PC-9 (cell line): ENCODE measurements around the gene GALNT10.

Source experiments
- CTCF ChIP-seq: fragments of 200-600 bp; sonication (generic); conservative IDR thresholded peaks from 2 replicates; pipeline ENCODE4 v1.6.1; 2017; ENCODE audit warnings: mixed run types, antibody characterized with exemption, mild to moderate bottlenecking, moderate library complexity
- EZH2 ChIP-seq: fragments of 200-600 bp; sonication (generic); IDR thresholded peaks from 2 replicates; pipeline ENCODE4 v1.8.0; 2017; ENCODE audit warnings: antibody characterized with exemption, low read depth

- TF ChIP-seq CTCF = no peak
- no peak for TF ChIP-seq EZH2
Observed at GRCh38 chr5:154319736-154320135, 129.2 kb downstream of the GALNT10 start.
